Brain microvascular endothelial cell (primary cell): ENCODE measurements around the gene AGK.
"Not testable (repeated sequence)": the region's sequence is repeated elsewhere in the genome, so short reads cannot be mapped to it uniquely, and the experiment has no call there.

ENCODE experiments used
- DNase-seq: peaks from one replicate; pipeline ENCODE4 v3.0.0-alpha.2; 2020
- H3K27ac ChIP-seq: fragments of 250-450 bp; sonication (Bioruptor Pico); 2 replicates; pipeline ENCODE4 v1.5.1; 2020; ENCODE audit warnings: mild to moderate bottlenecking, moderate library complexity
- H3K27me3 ChIP-seq: fragments of 250-450 bp; sonication (Bioruptor Pico); replicated peaks from 2 replicates; pipeline ENCODE4 v1.5.1; 2020; ENCODE audit warnings: mild to moderate bottlenecking
- H3K36me3 ChIP-seq: fragments of 250-450 bp; sonication (Bioruptor Pico); replicated peaks from 2 replicates; pipeline ENCODE4 v1.5.1; 2020; ENCODE audit warnings: mild to moderate bottlenecking
- H3K4me3 ChIP-seq: 2 replicates; pipeline ENCODE4 v1.5.1; 2011; ENCODE audit warnings: low read depth, mild to moderate bottlenecking, control low read depth, low read length, moderate library complexity
- in situ Hi-C: cut with HindIII; loops from 2 replicates; pipeline ENCODE4 v1.10.0; 2017; ENCODE audit warnings: low sequenced_read_pairs, low pct_ligation_motif_present
- TF ChIP-seq, protein P1 (sequence below): IDR thresholded peaks from 2 replicates; pipeline ENCODE4 v1.5.1; 2011; ENCODE audit warnings: low read depth, mild to moderate bottlenecking, moderate library complexity, low read length, control low read depth, inconsistent platforms; ENCODE audit errors: missing control alignments

Gene AGK

DNA sequence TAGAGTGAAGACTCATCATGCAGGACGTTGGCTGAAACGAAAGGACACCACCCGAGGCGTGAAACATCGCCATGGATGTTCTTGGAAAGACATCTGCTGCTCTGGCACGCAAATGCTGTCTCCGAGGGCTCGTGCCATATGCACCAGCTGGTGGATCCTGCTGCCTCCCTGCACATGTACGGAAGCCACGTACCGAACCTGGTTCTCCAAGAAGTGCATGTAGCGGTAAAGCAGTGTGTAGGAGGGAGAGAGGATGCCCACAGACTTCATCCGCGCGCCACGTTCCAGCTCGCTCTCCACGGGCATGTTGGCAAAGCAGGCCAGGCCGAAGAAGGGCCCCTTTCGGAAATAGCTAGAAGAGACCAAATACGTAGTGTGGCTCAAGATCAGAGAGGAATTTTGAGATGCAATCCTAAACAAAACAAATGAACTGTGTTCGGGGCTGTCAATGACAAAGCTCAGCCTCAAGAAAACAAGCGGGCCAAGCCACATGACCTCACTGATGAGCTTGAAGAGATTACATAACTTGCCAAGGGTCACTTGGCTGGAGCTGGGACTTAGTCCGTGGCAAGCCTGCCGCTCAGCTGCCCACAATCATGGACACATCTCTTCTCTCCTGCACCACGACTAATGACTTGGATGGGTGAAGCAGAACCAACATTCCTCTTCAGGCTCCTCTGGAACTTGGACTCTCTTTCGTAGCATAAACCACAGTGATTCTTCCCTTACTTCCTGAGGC is 134.2 kb downstream of the AGK start:
- Histone ChIP-seq H3K4me3 (no peak overlapping the region), H3K27me3 (no peaks in the 10 kb centered on the region), H3K36me3 (peaks cover 5% of the 10 kb centered on the region), H3K27ac (no peak overlapping the region)
- TF ChIP-seq, protein P1, sequence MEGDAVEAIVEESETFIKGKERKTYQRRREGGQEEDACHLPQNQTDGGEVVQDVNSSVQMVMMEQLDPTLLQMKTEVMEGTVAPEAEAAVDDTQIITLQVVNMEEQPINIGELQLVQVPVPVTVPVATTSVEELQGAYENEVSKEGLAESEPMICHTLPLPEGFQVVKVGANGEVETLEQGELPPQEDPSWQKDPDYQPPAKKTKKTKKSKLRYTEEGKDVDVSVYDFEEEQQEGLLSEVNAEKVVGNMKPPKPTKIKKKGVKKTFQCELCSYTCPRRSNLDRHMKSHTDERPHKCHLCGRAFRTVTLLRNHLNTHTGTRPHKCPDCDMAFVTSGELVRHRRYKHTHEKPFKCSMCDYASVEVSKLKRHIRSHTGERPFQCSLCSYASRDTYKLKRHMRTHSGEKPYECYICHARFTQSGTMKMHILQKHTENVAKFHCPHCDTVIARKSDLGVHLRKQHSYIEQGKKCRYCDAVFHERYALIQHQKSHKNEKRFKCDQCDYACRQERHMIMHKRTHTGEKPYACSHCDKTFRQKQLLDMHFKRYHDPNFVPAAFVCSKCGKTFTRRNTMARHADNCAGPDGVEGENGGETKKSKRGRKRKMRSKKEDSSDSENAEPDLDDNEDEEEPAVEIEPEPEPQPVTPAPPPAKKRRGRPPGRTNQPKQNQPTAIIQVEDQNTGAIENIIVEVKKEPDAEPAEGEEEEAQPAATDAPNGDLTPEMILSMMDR: no peak
- DNase-seq: no peak
- in situ Hi-C loops: no loop called here

DNA sequence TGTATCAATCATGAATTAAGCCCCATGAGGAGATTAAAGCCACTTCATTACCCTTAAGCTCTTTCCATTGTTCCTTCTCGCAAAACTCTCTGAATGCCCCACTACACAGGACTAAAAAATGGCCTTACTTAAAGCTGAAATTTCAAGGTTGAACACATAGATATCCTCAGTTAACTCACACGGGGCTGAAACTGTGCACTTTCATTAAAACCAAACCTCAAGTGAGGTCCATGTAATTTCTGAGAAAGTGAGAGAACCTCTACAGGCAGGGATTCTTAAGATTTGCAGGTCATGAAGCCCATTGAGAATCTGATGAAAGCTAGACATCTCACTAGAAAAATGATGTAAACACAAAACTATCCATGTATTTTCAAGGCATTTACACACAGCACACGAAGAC is 134.9 kb downstream of the AGK start:
- Histone ChIP-seq H3K27me3 (no peaks in the 10 kb centered on the region), H3K4me3 (no peak overlapping the region), H3K27ac (no peak overlapping the region), H3K36me3 (peaks cover 5% of the 10 kb centered on the region)
- in situ Hi-C loops: no loop called here
- TF ChIP-seq, protein P1: no peak
- no peak for DNase-seq

DNA sequence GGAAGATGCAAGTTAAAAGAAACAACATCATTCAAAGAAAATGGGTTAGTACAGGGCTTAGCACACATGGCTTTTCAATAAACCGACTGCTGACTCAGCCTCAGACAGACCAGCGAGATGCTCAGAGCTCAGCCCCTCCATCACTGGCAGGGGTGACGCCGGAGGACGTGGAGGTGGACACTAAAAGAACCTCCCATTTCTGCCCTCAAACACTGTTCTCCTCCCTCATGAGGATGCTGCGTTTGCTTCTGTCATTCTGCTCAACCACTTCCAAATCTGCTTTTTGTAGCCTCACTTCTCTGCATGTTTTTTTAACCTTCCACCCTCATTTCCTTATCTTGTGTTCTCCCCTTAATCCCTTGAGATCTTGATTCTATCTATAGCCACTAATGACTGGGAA is 135.5 kb downstream of the AGK start:
- TF ChIP-seq, protein P1: no peak
- no peak overlapping the region for H3K27ac ChIP-seq

DNA sequence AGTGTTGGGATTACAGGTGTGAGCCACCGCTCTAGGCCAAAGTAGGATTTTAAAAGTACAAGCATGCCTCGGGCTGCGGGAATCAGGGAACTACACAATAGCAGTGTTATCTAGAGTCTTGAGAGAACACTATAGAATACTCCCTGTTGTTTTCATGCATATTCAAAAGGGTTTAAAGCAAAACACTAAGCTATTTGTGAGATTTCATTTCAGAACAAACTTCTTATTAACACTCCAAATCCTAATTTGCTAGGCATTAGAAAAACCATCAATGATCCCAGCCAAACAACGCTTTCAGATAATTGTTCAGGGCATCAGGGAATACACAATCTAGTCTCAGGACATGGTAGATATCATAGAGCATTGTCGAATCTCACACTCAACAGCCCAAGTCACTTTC is 136.8 kb downstream of the AGK start:
- in situ Hi-C loops: no loop called here
- Histone ChIP-seq H3K27me3 (no peaks in the 10 kb centered on the region), H3K27ac (no peak overlapping the region), H3K36me3 (peaks cover 5% of the 10 kb centered on the region), H3K4me3 (no peak overlapping the region)
- TF ChIP-seq, protein P1: no peak
- DNase-seq: no peak

More for the DNA sequence above, 135.5 kb downstream of the AGK start:
- no peaks in the 10 kb centered on the region for H3K27me3 ChIP-seq
- H3K4me3 ChIP-seq: no peak overlapping the region
- no peak for DNase-seq
- H3K36me3 ChIP-seq: peaks cover 5% of the 10 kb centered on the region
- in situ Hi-C loops: no loop called here

DNA sequence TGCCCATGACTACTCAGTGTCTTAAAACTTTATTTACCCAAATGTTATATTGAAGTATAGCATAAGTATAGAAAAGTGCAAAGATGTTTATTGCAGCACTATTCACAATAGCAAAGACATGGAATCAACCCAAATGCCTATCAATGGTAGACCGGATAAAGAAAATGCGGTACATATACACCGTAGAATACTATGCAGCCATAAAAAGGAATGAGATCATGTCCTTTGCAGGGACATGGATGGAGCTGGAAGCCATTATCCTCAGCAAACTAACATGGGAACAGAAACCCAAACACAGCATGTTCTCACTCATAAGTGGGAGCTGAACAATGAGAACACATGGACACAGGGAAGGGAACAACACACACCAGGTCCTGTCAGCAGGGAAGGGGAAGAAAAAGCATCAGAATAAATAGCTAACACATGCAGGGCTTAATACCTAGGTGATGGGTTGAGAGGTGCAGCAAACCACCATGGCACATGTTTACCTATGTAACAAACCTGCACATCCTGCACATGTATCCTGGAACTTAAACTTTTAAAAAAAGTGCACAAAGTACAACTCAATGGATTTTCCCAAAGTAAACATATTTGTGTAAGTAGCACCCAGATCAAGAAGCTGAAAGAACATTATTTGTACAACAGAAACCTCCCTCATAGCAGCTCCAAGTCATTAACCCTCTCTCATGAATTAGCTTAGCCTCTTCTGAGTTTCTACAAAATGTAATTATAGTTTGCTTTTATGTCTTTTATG is 138.0 kb downstream of the AGK start:
- in situ Hi-C loops, H3K36me3 ChIP-seq, H3K4me3 ChIP-seq, H3K27me3 ChIP-seq, DNase-seq, H3K27ac ChIP-seq: not testable (repeated sequence)

DNA sequence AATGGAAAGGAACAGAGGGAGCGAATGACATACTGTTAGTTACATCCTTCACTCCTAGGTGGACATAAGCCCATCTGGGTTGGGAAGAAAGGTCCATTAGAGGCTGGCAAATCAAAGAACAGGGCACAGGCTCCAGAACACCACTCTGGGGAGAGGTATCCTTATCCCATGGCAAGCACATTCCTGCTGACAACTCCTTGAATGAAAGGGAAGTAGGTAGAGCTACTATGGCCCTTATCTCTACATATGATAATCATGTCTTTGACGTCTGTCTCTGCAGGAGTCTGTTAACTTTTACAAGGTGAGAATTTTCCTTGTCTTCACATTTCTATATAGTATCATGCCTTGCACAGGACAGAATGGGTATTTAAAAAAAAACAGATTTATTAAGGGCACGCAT is 140.3 kb downstream of the AGK start:
- in situ Hi-C loops: no loop called here
- DNase-seq: no peak
- H3K36me3 ChIP-seq: no peaks in the 10 kb centered on the region
- TF ChIP-seq, protein P1: no peak
- no peaks in the 10 kb centered on the region for H3K27me3 ChIP-seq
- H3K27ac ChIP-seq: no peak overlapping the region
- H3K4me3 ChIP-seq: no peak overlapping the region
